Measurements from ENCODE around the gene LRP1B.

The LRP1B gene

DNA sequence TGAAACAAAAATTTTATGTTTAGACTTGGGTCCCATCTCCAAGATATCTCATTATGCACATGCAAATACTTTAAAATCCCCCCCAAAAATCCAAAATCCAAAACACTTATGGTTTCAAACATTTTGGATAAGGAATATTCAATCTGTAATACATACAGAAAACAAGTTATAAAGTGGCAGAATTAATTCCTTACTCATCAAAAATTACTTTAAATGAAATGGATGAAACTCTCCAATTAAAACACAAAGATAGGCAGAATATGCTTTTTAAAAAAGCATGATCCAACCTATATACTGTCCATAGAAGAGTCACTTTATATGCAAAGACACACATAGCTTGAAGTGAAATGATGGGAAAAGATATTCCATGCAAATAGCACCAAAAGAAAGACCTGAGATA, 744.6 kb downstream of the LRP1B start:
- no peak for DNase-seq

DNA sequence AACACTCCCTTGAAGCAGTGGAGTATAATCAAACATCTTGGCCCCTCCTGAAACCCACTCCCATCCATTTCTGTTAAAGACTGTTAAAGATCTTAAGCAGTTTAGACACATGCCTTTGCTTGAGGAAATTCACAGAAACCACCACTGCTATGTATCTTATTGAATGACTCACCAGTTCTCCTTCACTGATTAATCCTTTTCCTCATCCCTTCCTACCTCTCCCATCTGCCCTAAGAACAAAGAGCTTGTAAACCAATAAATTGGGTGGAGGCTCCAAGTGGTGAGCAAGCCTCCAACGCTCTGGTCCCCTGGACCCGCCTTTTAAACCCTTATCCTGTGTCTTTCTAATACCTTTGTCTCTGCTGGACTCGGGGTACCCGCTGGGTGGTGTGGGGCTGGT, 746.1 kb downstream of the LRP1B start:
- no peak for DNase-seq

DNA sequence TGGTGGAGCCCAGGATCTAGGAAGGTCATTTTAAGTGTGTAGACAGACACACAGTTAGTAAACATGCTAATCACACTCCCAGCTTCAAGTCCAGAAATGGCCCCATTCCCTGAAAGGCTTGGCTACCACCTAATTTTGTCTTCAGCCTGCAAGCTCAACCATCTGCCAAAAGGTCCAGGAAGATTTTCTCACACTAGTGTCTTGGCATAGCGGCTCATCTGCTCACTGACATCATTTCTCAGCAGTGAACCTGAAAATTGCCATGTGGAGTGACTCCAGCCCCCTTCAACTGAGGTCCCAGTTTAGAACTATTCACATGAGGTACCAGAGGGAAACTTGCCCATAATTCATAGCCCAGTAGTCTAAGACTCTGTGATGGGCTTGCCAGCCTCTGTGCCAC, 748.9 kb downstream of the LRP1B start:
- no peak for DNase-seq

DNA sequence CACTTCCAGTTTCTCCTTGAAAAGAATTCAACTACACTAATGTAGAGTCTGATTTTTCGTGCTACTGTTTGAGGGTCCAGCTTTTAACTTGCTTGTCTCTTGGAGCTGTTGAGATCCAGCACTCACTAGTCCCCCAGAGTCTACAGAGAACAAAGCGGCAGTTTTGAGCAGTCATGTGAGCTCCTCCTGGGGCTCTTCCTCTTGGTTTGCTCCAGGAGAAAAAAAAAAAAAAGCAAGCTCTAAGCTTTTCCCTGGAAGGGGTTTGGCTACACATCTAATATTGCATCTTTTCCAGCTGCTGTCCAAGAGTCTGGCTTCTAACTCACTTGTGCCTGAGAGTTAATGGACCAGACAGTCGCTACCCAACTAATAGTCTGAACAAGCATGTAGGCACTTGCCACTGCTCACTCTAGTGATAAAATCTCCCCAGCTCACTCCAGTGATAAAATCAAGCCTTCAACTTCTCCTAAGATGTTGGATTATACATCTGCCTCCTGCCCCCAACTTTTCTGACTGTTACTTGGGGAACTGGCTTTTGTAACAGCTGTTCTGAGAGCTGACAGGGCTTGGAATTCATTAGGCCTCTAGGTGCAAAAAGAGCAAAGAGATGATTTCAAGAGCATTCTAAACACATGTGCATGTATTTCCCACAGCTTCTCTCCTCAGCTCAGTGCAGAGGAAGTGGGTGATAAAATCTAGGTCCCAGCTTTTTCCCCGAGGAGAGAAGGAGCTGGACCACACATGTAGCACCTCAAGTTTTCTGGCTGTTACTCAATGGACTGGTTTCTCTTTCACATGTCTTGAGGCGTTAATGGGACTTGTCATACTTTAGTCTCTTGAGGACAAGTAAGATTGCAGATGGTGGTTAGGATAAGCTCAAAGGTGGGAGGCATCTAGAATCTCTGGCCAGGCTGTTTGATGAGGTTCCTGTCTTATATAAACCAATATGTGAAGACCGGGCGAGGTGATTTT, 750.5 kb downstream of the LRP1B start:
- DNase-seq, result no peak

DNA sequence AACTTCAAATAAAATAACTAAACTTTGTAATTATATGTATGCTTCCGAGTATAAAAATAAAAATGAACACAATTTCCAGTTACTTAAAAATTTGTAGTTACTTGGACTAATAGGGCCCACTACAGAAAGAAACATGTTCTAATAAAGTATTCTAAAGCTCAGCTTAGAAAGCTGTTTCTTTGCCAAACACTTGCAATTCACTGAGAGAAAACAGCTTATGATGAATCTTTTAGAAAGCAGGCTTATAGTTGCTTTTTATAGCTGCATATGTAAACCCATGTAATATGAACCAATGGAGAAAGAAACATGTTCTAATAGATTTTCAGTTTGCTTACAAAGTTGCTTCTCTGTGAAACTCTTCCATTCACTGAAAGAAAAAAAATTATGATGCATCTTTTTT, 766.0 kb downstream of the LRP1B start:
- no peak for DNase-seq

DNA sequence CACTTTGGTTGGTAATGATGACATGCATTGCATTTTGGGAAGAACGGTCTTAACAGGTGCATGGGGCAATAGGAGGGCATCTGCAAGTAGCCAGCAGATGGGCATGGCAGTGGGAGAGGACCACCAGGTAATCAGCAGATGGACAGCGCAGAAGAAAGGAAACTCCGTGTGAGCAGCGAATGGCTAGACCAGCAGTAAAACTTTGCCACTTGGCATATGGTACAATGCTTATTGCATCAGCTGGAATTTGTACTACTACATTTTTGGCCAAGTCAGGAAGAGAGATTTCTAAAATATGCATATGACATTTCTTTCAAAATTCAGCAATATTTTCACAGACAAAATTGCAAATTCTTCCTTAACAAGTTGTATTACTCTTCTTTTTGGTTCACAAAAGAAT, 768.5 kb downstream of the LRP1B start:
- DNase-seq, result no peak

DNA sequence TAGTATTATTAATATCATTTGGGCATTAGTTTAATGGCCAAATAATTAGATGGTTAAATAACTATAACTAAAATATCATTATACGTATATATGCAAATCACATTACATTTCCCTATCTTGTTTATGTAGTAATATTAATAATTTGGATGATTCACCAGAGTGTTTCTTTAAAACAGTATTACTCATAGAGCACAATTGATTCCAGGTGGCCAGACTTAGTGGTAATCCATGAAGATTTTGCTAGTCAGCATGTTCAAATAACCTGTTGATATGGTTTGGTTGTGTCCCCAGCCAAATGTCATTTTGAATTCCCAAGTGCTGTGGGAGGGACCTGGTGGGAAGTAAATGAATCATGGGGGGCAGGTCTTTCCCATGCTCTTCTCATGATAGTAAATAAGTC, 782.3 kb downstream of the LRP1B start:
- DNase-seq, result no peak

DNA sequence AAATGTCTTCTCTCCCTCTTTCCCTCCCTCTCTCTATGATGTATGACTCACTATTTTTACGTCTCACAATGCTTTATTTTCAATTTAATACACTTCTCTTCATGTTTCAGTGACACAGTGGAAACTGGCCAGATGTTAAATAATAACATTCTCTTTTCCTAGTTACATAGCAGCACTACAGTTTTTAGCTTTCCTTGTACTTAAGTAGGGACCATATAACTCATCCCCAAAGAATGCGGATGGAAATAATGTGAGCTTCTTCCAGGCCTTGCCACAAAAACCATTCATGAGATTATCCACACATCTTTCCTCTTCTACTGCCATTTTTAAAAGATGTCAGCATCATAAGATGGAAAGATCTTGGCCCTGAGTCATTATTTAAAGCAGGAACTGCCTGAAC, 789.4 kb downstream of the LRP1B start:
- DNase-seq, result no peak

DNA sequence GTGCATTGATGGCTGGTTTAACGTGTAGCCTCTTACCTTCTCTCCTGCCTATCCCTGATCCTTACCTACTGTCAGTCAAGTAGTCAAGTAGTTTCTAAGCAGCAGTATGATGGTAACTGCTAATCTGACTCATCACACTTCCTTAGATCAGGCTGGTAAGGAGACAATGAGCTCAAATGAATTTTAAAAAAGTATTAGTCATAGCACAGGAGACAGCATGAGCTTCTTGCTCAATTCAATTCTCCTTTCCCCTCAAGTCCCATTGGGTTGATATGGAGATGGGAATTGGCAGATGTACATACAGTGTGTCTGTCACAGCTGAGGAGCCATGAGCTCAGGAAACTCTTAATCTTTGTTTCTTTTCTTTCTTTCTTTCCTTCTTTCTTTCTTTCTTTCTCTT, 799.7 kb downstream of the LRP1B start:
- DNase-seq, result peak; percentile 42

DNA sequence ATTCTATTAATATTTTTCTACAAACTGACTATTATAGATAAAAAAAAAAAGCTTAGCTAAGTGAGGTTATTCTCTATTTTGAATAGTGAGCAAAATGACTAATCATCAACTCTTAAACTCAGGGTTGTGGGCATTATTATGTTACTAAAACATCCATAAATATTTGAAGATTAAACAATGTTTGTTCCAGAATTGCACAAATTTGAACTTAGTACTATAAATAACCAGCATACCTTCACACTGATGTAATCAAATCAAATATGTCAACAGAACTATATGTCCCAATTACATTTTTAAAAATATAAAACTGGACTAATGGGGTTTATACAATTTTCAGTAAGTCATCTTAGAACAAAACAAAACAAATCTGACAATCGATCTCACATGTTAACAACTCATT, 800.9 kb downstream of the LRP1B start:
- no peak for DNase-seq

DNA sequence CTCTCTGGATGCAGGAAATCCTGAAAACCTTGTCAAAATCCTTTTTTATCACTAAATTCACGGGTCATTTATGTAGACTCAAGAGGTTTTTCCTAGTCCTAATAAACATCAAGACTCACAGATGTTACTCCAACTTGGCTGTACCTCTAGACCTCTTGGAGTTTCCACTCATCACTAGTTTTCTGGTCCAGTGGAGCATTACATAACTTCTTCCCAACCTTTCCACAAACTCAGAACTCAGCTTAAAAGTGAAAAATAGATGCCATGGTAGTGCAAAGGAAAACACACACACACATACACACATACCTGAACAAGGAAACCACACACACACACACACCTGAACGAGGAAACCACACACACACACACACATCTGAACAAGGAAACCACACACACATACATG, 807.2 kb downstream of the LRP1B start:
- no peak for DNase-seq

DNA sequence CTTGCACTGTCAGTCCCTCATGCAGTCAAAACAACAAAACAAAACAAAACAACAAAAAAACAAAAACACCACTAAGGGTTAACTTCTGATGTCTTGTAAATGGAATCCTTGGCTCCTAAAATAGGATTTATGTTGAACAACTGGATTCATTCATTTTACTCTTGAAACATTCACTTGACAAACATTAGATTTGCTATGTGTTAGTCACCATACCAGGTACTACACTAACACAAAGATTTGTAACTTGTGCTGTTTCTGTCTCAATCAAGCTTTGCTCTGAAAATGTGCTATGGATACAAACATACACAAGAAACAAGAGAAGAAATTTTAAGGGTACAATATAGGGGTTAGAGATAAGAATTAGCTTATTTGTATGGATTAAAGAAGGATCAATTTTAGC, 812.8 kb downstream of the LRP1B start:
- DNase-seq, result no peak

DNA sequence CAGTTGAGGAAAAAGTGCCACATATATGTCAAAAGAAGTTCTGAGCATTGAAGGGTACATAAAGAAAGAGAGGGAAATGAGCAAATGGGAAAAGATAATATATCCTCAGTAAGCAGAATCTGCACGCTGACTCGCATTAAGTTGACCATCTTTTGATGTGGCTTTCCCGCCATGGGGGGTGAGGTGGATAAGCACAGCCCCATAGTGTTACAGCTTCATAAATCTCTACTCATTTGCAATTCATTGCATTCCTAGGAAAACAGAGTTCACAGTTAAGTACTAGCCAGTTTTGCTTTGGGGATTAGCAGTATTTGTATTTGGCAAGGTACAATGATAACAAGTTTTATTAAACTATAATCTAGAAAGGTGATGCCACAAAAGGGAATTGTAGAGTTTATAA, 814.2 kb downstream of the LRP1B start:
- DNase-seq, result no peak

DNA sequence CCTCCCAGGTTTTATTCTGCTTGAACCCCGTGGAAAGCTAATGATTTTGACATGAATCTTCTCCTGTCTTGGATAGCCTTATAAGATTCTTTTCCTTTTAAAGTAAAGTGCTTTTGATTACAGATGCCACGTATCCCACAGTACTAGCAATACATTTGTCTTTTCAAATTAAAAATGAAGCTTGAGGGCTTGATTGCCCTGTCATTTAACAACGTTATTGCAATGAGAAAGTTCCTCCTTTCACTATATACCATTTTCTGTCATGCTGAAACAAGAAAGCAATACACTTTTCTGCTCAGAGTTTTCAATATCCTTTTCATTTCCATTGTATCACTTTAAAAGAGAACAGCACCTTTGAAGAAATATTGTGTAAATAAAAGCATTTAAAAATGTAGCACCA, 814.7 kb downstream of the LRP1B start:
- no peak for DNase-seq

DNA sequence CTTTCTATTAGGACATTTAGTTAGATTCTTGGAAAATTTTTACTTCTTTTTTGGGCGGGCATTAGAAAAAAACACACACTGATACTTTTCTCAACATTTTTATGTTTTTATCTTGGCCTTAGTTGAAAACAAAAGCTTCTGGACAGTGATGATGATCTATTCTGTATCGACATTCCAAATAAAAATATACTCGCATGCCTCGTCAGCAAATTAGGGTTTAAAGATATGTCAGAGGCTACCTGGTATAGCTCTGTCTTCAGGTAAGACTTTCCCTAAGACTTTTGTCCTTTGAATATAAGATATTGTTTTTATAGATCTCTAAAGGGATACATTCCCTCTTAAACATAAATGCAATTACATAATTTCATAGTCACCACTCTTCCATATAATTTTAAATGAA, 816.8 kb downstream of the LRP1B start:
- no peak for DNase-seq

DNA sequence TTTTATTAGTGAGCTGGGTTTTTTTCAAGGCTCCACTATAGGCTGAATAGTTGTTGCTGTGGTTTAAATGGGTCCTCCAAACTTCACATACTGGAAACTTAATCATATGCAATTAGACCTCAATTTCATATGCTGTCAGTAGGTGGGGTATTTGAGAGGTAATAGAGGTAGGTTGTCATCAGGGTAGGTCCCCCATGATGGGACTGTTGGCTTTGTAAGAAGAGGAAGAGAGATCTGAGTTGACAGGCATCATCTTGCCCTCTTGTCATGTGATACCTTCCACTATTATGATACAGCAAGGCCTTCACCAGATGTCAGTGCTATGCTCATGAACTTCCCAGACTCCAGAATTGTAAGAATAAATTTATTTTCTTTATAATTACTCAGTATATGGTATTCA, 819.4 kb downstream of the LRP1B start:
- no peak for DNase-seq

DNA sequence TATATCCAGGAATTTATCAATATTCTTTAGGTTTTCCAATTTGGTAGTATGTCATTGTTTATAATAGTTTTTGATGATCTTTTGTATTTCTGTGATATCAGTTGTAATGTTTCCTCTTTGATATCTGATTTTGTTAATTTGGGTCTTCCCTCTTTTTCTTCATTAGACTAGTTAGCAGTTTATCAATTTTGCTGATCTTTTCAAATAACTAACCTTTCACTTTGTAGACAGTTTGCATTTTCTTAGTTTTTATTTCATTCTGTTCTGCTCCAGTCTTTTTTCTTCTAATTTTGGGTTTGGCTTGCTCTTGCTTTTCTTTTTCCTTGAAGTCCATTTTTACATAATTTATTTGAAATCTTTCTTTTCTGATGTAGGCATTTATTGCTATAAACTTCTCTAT, 824.4 kb downstream of the LRP1B start:
- DNase-seq, result no peak

DNA sequence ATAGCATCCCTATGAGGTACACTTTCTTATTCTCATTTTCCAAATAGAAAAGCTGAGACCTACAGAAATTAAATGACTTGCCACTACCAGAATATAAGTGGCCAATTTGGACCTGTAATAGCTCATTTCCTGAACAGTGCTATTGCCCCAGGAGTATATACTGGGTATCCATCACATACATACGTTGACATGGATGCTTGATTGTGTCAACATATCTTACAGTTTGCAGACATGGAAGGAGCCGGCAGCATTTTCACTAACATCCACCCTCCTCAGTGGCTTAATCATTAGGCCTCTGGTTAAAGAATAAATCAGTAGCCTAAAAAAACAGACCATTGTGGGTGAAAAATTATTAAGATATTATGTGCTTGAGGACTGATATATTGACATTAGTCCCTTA, 829.3 kb downstream of the LRP1B start:
- DNase-seq, result no peak

DNA sequence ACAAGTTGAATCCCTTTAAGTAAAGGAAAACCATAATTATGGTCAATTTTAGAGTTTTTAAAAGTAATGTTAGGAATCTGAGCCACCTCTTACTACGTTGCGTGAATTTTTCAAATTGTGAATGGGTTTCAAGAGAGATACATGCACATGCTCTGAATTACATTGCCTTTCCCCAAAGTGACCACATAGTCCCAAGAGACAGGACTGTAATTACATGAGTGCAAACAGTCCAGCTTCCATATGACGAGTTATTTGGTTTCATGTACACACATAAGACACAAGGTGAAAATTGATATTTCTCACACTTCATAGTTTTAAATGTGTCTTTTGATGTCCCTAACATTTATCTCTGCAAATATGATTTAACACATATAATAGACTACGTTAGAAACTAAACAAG, 850.8 kb downstream of the LRP1B start:
- DNase-seq, result no peak

DNA sequence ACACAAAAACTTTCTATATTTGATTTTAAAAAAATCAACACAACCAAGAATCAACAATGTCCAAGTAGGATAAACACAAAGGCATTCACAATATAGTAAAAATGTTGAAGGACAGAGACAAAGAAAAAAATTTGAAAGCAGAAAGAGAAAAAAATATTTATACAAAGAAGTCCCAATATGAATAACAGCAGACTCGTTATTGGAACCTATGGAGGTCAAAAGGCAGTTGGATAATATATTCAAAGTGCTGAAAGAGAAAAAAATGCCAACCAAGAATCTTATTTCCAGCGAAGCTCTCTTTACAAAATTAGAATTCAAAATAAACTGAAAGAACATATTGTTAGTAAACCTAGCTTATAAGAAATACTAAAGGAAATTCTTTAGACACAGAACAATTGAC, 859.5 kb downstream of the LRP1B start:
- DNase-seq, result no peak

DNA sequence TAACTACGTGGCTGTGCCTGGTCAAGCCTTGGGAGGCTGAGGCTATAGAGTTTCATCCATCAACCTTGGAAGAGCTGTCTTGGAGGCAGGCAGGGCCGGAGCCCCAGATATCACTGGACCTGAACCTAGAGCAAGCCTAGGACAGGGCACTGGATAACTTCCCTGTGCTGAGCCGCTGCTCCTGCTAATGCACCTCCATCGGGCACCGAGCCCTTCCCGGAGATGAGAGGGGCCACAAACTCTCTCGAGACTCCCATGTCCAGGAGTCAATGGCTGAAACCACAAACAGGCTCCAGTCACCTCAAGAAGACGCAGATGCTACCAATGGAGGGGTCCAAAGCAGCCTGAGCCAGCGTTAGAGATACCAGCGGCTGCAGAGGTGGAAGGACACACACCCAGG, 866.0 kb downstream of the LRP1B start:
- no peak for DNase-seq

DNA sequence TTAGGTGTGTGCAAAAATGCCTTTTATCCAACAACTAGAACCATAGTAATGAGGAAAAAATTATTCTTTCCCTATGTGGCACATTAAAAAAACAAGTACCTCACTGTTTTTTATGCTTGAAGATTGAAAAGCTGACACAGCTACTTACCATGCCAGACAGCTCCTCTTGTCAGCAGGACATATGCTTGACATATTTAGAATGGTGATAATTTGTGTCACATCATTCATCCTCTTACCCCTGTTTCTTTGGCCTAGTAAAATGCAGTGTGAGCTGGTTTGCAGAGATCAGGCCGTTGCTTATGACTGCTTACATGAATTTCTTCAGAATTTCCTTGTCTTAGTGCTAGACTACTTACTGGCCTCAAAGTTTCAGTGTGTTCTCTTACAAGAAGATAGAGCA, 869.9 kb downstream of the LRP1B start:
- no peak for DNase-seq

DNA sequence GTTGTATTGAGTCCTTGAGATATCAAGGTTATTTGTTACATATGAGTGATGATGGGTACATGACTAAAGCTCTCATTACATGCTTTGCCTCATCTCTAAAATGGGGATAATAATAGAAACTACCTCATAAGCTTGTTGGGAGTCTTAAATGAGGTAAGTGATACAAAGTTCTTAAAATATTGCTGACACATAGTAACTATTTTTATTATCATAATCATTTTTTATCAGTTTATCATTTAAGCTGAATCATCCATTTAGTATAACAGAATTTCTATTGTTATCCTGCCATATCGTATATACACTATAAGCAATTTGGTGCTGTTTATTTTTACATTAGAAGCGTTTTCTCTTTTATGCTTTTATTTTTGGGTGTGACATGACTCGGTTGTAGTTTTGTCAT, 871.1 kb downstream of the LRP1B start:
- no peak for DNase-seq

DNA sequence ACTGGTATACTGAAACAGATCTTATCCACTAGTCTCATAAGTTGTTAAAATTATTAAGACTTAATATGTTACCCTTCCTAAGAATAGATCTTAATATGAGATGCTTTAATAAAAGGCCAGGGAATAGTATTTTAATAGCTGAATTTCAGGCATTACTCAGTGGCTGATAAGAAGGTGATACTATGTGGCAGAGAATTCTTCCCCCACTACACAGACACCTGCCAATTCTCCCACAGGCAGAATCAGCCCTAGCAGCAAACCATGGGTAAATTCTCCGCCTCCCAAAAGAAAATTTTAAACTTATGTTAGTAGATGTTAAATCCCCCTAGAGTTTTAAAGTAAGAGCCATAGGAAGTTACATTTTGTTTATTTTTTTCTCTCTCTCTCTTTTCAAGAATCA, 888.8 kb downstream of the LRP1B start:
- no peak for DNase-seq

DNA sequence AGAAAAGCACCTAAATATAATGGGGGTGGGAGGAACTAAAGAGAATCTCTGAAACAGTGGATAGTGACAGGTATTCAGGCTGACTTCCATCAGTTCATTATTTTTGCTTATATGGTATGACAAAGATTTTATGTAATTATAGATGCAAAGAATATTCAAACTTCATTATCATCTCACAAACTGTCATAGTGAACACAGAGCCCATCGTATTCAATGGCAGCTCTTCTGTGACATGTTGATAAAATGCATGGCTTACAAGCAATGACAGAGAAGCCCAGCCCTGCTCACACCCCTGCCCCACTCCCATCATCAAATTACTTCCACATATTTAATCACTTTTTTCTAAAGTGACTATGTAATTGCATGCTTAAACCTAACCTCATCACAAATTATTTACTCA, 904.3 kb downstream of the LRP1B start:
- DNase-seq, result no peak

Data from MV-4-11 (cell line).